Measurements from ENCODE around the gene GSKIP.

The GSKIP gene

GRCh38 chr14:96418075-96418474 is 54.7 kb downstream of the GSKIP start:
- no peak for DNase-seq (ENCODE audit: low spot score)

GRCh38 chr14:96421236-96421635 is 57.9 kb downstream of the GSKIP start:
- no peak for DNase-seq (ENCODE audit: low spot score)

- DNase-seq (ENCODE audit: low spot score) = no peak
Observed at GRCh38 chr14:96422992-96423391, 59.7 kb downstream of the GSKIP start.

GRCh38 chr14:96423446-96424108 is 60.3 kb downstream of the GSKIP start:
- no peak for DNase-seq (ENCODE audit: low spot score)

- DNase-seq (ENCODE audit: low spot score) = peak; percentile 53
Observed at GRCh38 chr14:96424109-96424989, 61.0 kb downstream of the GSKIP start.

- no peak for DNase-seq (ENCODE audit: low spot score)
Observed at GRCh38 chr14:96434040-96434439, 70.7 kb downstream of the GSKIP start.
